HepG2 (cell line): ENCODE data around the gene CALR. TPM values are rescaled to one million over a fixed set of nuclear protein-coding genes. Genes with fewer than 3 reads are reported as not detected.

Experiments used
- ATM ChIP-seq: fragments of 450-650 bp; IDR thresholded peaks from 2 replicates; pipeline ENCODE4 v1.7.1; 2017; ENCODE audit warnings: mild to moderate bottlenecking, borderline replicate concordance
- DRAP1 ChIP-seq: IDR thresholded peaks from 2 replicates; pipeline ENCODE4 v1.6.1; 2016; ENCODE audit warnings: missing genetic modification reagents, missing compliant biosample characterization
- HNF1A ChIP-seq, 2 experiments: sonication (generic) in 1 of 2; formaldehyde crosslinking in 1 of 2; IDR thresholded peaks; 2 replicates each; pipeline versions ENCODE4 v1.4.0 to v1.6.1; 2016 to 2020; ENCODE audit warnings: borderline replicate concordance in 1 of 2, low read depth in 1 of 2, mild to moderate bottlenecking in 1 of 2, missing genetic modification reagents in 1 of 2
- SMARCC2 ChIP-seq: fragments of 450-650 bp; IDR thresholded peaks from 2 replicates; pipeline ENCODE4 v1.6.1; 2017; ENCODE audit warnings: antibody characterized with exemption, mild to moderate bottlenecking
- SP5 ChIP-seq: IDR thresholded peaks from 2 replicates; pipeline ENCODE4 v1.6.1; 2016; ENCODE audit warnings: low read depth, borderline replicate concordance
- TBL1XR1 ChIP-seq: fragments of 150-350 bp; IDR thresholded peaks from 2 replicates; pipeline ENCODE4 v1.6.1; 2014; ENCODE audit warnings: borderline replicate concordance, low read length; ENCODE audit not compliant: partially characterized antibody
- TIGD3 ChIP-seq: sonication (generic); formaldehyde crosslinking; IDR thresholded peaks from 2 replicates; pipeline ENCODE4 v1.5.1; 2020; ENCODE audit warnings: mild to moderate bottlenecking, missing genetic modification reagents, borderline replicate concordance
- ZNF264 ChIP-seq: sonication (generic); formaldehyde crosslinking; IDR thresholded peaks from 2 replicates; pipeline ENCODE4 v1.4.0; 2020; ENCODE audit warnings: missing genetic modification reagents
- ZNF367 ChIP-seq: sonication (generic); formaldehyde crosslinking; IDR thresholded peaks from 2 replicates; pipeline ENCODE4 v1.4.0; 2020; ENCODE audit warnings: missing genetic modification reagents, borderline replicate concordance
- ZNF772 ChIP-seq: sonication (generic); formaldehyde crosslinking; IDR thresholded peaks from 2 replicates; pipeline ENCODE4 v1.5.0; 2020; ENCODE audit warnings: mild to moderate bottlenecking, missing genetic modification reagents
- ZSCAN9 ChIP-seq: IDR thresholded peaks from 2 replicates; pipeline ENCODE4 v1.6.1; 2016; ENCODE audit warnings: borderline replicate concordance
- polyA plus RNA-seq, 8 experiments: library from polyadenylated mRNA; depleted of rRNA in 3 of 8; stranded (reverse) in 7 of 8; unstranded in 1 of 8; fragments of >200 nt; fragmentation: Illumina TruSeq in 4 of 8; extraction: Trizol in 4 of 8; gene quantifications; 2 replicates each; pipeline versions ENCODE4 v1.2.1 to v1.2.3, GENCODE V29; 2011 to 2016; ENCODE audit warnings: low read depth in 4 of 8, missing spikeins in 1 of 8, mixed read lengths in 1 of 8; ENCODE audit not compliant: insufficient read depth in 1 of 8
- total RNA-seq, 5 experiments: library from RNA; depleted of rRNA; stranded (reverse); fragments of >200 nt; fragmentation: Illumina TruSeq; extraction: Trizol; gene quantifications; 2 replicates each; pipeline ENCODE4 v1.2.3, GENCODE V29; 2016; ENCODE audit warnings: low read depth in 1 of 5
- TF ChIP-seq, protein P1 (sequence below): sonication (generic); formaldehyde crosslinking; IDR thresholded peaks from 2 replicates; pipeline ENCODE4 v1.5.0; 2020; ENCODE audit warnings: mild to moderate bottlenecking, missing genetic modification reagents
- TF ChIP-seq, protein P2 (sequence below): sonication (generic); formaldehyde crosslinking; IDR thresholded peaks from 2 replicates; pipeline ENCODE4 v1.4.0; 2020; ENCODE audit warnings: missing genetic modification reagents, borderline replicate concordance
- TF ChIP-seq, protein P3 (sequence below): sonication (generic); formaldehyde crosslinking; IDR thresholded peaks from 2 replicates; pipeline ENCODE4 v1.4.0; 2020; ENCODE audit warnings: missing genetic modification reagents, low read depth, mild to moderate bottlenecking, borderline replicate concordance
- TF ChIP-seq, protein P4 (sequence below): sonication (generic); formaldehyde crosslinking; IDR thresholded peaks from 2 replicates; pipeline ENCODE4 v1.8.1; 2023; ENCODE audit warnings: mild to moderate bottlenecking, missing genetic modification reagents, borderline replicate concordance

Gene CALR
- total and polyA plus RNA-seq, 2 of the 13 experiments (the other 11 are each of a cell fraction or from before 2014, with no cell fraction given), result 898 to 934 TPM

GRCh38 chr19:12983542-12984142 is 45.2 kb downstream of the CALR start (continued):
- TF ChIP-seq ATM (no peak), TIGD3 (no peak), DRAP1 (CRISPR knock-in tag) (no peak), SP5 (peak; percentile 54; the same call in 1 of the 2 replicates), SMARCC2 (no peak), ZNF772 (CRISPR knock-in tag) (no peak), ZNF264 (CRISPR knock-in tag) (no peak), HNF1A (IDR thresholded peaks at IDR 0.05; ENCODE audit: low read depth) (no peak), HNF1A (CRISPR knock-in tag; IDR thresholded peaks at IDR 0.05; ENCODE audit: borderline replicate concordance) (peak; percentile 51; the same call in 1 of the 2 replicates), TBL1XR1 (no peak), ZSCAN9 (CRISPR knock-in tag) (peak; percentile 34; the same call in 1 of the 2 replicates), ZNF367 (no peak)
- TF ChIP-seq, protein P1, sequence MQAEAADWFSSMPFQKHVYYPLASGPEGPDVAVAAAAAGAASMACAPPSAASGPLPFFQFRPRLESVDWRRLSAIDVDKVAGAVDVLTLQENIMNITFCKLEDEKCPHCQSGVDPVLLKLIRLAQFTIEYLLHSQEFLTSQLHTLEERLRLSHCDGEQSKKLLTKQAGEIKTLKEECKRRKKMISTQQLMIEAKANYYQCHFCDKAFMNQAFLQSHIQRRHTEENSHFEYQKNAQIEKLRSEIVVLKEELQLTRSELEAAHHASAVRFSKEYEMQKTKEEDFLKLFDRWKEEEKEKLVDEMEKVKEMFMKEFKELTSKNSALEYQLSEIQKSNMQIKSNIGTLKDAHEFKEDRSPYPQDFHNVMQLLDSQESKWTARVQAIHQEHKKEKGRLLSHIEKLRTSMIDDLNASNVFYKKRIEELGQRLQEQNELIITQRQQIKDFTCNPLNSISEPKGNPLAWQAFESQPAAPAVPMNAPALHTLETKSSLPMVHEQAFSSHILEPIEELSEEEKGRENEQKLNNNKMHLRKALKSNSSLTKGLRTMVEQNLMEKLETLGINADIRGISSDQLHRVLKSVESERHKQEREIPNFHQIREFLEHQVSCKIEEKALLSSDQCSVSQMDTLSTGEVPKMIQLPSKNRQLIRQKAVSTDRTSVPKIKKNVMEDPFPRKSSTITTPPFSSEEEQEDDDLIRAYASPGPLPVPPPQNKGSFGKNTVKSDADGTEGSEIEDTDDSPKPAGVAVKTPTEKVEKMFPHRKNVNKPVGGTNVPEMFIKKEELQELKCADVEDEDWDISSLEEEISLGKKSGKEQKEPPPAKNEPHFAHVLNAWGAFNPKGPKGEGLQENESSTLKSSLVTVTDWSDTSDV (CRISPR knock-in tag), result no peak
- TF ChIP-seq, protein P2, sequence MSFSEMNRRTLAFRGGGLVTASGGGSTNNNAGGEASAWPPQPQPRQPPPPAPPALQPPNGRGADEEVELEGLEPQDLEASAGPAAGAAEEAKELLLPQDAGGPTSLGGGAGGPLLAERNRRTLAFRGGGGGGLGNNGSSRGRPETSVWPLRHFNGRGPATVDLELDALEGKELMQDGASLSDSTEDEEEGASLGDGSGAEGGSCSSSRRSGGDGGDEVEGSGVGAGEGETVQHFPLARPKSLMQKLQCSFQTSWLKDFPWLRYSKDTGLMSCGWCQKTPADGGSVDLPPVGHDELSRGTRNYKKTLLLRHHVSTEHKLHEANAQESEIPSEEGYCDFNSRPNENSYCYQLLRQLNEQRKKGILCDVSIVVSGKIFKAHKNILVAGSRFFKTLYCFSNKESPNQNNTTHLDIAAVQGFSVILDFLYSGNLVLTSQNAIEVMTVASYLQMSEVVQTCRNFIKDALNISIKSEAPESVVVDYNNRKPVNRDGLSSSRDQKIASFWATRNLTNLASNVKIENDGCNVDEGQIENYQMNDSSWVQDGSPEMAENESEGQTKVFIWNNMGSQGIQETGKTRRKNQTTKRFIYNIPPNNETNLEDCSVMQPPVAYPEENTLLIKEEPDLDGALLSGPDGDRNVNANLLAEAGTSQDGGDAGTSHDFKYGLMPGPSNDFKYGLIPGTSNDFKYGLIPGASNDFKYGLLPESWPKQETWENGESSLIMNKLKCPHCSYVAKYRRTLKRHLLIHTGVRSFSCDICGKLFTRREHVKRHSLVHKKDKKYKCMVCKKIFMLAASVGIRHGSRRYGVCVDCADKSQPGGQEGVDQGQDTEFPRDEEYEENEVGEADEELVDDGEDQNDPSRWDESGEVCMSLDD (CRISPR knock-in tag), result no peak
- TF ChIP-seq, protein P3, sequence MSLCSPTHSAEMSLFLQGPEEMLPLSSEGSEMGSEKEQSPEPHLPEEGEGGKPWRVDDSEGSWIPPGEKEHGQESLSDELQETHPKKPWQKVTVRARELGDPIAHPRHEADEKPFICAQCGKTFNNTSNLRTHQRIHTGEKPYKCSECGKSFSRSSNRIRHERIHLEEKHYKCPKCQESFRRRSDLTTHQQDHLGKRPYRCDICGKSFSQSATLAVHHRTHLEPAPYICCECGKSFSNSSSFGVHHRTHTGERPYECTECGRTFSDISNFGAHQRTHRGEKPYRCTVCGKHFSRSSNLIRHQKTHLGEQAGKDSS (CRISPR knock-in tag), result peak; percentile 81; the same call in 1 of the 2 replicates
- TF ChIP-seq, protein P4, sequence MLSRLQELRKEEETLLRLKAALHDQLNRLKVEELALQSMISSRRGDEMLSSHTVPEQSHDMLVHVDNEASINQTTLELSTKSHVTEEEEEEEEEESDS (CRISPR knock-in tag), result no peak
